ENCODE data around the gene HOXD10. TPM values are rescaled to one million over a fixed set of nuclear protein-coding genes. Genes with fewer than 3 reads are reported as not detected.

Gene HOXD10
- total and polyA plus RNA-seq, 2 experiments from 2014 or later: not detected

GRCh38 chr2:176151442-176152287 lies 35.1 kb downstream of the HOXD10 start, which contains the start of gene HOXD4 (continued):
- TF ChIP-seq ZNF462 (CRISPR knock-in tag; IDR thresholded peaks at IDR 0.05): no peak
- no peak for TF ChIP-seq JUNB (IDR thresholded peaks at IDR 0.05; ENCODE audit: unreplicated experiment)
- no peak for TF ChIP-seq ZNF331 (CRISPR knock-in tag; IDR thresholded peaks at IDR 0.05; ENCODE audit: low read depth)

DNA sequence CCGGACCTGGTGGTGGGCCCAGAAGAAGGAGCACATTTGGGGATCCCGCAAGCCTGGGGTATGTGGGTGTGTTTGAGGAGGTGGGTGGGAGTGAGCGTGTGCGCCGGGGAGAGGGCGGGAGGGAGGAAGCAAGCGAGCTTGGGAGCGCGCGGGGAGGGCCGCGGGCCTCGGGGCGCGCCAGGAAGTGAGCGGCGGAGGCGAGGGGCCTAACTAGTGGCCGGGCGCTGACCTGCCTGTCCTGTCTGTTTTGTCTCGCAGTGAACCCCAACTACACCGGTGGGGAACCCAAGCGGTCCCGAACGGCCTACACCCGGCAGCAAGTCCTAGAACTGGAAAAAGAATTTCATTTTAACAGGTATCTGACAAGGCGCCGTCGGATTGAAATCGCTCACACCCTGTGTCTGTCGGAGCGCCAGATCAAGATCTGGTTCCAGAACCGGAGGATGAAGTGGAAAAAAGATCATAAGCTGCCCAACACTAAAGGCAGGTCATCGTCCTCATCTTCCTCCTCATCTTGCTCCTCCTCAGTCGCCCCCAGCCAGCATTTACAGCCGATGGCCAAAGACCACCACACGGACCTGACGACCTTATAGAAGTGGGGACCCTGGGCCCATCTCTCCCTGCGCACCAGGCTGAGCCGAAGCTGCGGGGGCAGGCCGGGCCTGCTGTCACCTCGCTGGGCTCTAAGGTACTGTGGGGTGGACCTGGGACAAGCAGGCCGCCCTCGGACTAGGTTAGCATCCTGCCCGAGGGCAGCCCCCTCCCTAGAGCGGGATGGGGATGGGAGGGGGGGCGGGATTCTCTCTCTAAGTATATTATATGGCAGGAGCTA lies 36.0 kb downstream of the HOXD10 start:
- H3K27me3 ChIP-seq (ENCODE audit: insufficient read depth): peaks cover 100% of the 10 kb centered on the region

More for the DNA sequence above, 36.0 kb downstream of the HOXD10 start:
- Histone ChIP-seq H3K4me1 (ENCODE audit: insufficient read depth) (peaks cover 43% of the 10 kb centered on the region), H3K27ac (ENCODE audit: low read depth) (no peak overlapping the region), H3K79me2 (replicated peaks; ENCODE audit: insufficient read depth) (no peaks in the 10 kb centered on the region), H3F3A (replicated peaks; ENCODE audit: low read depth) (peaks cover 37% of the 10 kb centered on the region), H3K4me3 (peak overlapping the region; percentile 34; the same call in 1 of the 2 replicates), H3K9me2 (ENCODE audit: insufficient read depth) (no peaks in the 10 kb centered on the region), H3K36me3 (ENCODE audit: insufficient read depth) (no peaks in the 10 kb centered on the region), H4K20me1 (replicated peaks; ENCODE audit: insufficient read depth) (peaks cover 52% of the 10 kb centered on the region), H3K4me2 (peak overlapping the region; percentile 38; the same call in 1 of the 2 replicates), H2AFZ (no peak overlapping the region)
- ATAC-seq: peak; percentile 3
- TF ChIP-seq ZNF114 (CRISPR knock-in tag; IDR thresholded peaks at IDR 0.05) (no peak), EZH2phosphoT487 (IDR thresholded peaks at IDR 0.05; ENCODE audit: unreplicated experiment) (peak; percentile 93), EZH2 (IDR thresholded peaks at IDR 0.05; ENCODE audit: low read depth, unreplicated experiment) (peak; percentile 98), ZNF331 (CRISPR knock-in tag; IDR thresholded peaks at IDR 0.05; ENCODE audit: low read depth) (no peak), ZNF462 (CRISPR knock-in tag; IDR thresholded peaks at IDR 0.05) (no peak)
- Mint-ChIP-seq H3K36me3 (ENCODE audit: low read depth) (no peaks in the 10 kb centered on the region), H3K4me1 (peaks cover 22% of the 10 kb centered on the region), H3K4me3 (peak overlapping the region; percentile 23; the same call in 1 of the 3 replicates), H3K9me3 (peaks cover 5% of the 10 kb centered on the region; the same call in 1 of the 3 replicates), H3K27me3 (ENCODE audit: insufficient read depth, low read depth, poor library complexity) (peaks cover 98% of the 10 kb centered on the region), H3K27ac (no peak overlapping the region)
- peak; percentile 36 for DNase-seq (ENCODE audit: low spot score)

All from GM23338 (cell line).